H9 (cell line): ENCODE data around the gene KIF3B. TPM values are rescaled to one million over a fixed set of nuclear protein-coding genes. Genes with fewer than 3 reads are reported as not detected.
"Not testable (repeated sequence)": the region's sequence is repeated elsewhere in the genome, so short reads cannot be mapped to it uniquely, and the experiment has no call there.

Source experiments
- DNase-seq: peaks from one replicate; pipeline ENCODE4 v3.0.0-alpha.2; 2017
- H2AFZ ChIP-seq: one replicate; pipeline ENCODE4 v1.6.1; 2013; ENCODE audit warnings: mild to moderate bottlenecking, low read length, control low read depth, moderate library complexity
- H2AK5ac ChIP-seq: 2 replicates; pipeline ENCODE4 v1.6.1; 2013; ENCODE audit warnings: low read length, control low read depth, mixed read lengths; ENCODE audit not compliant: insufficient read length
- H2BK120ac ChIP-seq: one replicate; pipeline ENCODE4 v1.6.1; 2013; ENCODE audit warnings: low read depth, mild to moderate bottlenecking, low read length, control low read depth, inconsistent platforms; ENCODE audit not compliant: poor library complexity, severe bottlenecking
- H2BK12ac ChIP-seq: 2 replicates; pipeline ENCODE4 v1.6.1; 2013; ENCODE audit warnings: low read length, control low read depth, mixed read lengths, low read depth; ENCODE audit not compliant: insufficient read length
- H2BK15ac ChIP-seq: 2 replicates; pipeline ENCODE4 v1.6.1; 2013; ENCODE audit warnings: low read depth, low read length, control low read depth
- H2BK20ac ChIP-seq: one replicate; pipeline ENCODE4 v1.6.1; 2013; ENCODE audit warnings: low read depth, mild to moderate bottlenecking, low read length, control low read depth, inconsistent platforms; ENCODE audit not compliant: poor library complexity, severe bottlenecking
- H2BK5ac ChIP-seq: 2 replicates; pipeline ENCODE4 v1.6.1; 2013; ENCODE audit warnings: low read length, control low read depth, mixed read lengths; ENCODE audit not compliant: insufficient read length
- H3K14ac ChIP-seq: 2 replicates; pipeline ENCODE4 v1.6.1; 2013; ENCODE audit warnings: low read length, control low read depth; ENCODE audit not compliant: insufficient read depth
- H3K18ac ChIP-seq: 2 replicates; pipeline ENCODE4 v1.6.1; 2013; ENCODE audit warnings: low read depth, mild to moderate bottlenecking, mixed read lengths, low read length, control low read depth; ENCODE audit not compliant: insufficient read length
- H3K23ac ChIP-seq: 2 replicates; pipeline ENCODE4 v1.6.1; 2013; ENCODE audit warnings: low read length, control low read depth, mixed read lengths, low read depth; ENCODE audit not compliant: insufficient read length
- H3K23me2 ChIP-seq: 2 replicates; pipeline ENCODE4 v1.6.1; 2013; ENCODE audit warnings: low read depth, mild to moderate bottlenecking, mixed read lengths, low read length, control low read depth; ENCODE audit not compliant: insufficient read length, poor library complexity, severe bottlenecking
- H3K27ac ChIP-seq: 2 replicates; pipeline ENCODE4 v1.5.1; 2013; ENCODE audit warnings: low read length, control low read depth, mixed read lengths, low read depth; ENCODE audit not compliant: insufficient read length
- H3K27me3 ChIP-seq: 2 replicates; pipeline ENCODE4 v1.6.1; 2013; ENCODE audit warnings: low read length, control low read depth, inconsistent platforms; ENCODE audit not compliant: insufficient read depth
- H3K4ac ChIP-seq: 2 replicates; pipeline ENCODE4 v1.6.1; 2013; ENCODE audit warnings: low read depth, mild to moderate bottlenecking, control low read depth, inconsistent platforms, low read length, moderate library complexity
- H3K4me1 ChIP-seq: 2 replicates; pipeline ENCODE4 v1.6.1; 2013; ENCODE audit warnings: low read length, control low read depth, inconsistent platforms; ENCODE audit not compliant: insufficient read depth
- H3K4me2 ChIP-seq: 2 replicates; pipeline ENCODE4 v1.6.1; 2013; ENCODE audit warnings: low read length, control low read depth, mixed read lengths; ENCODE audit not compliant: insufficient read length, insufficient read depth
- H3K56ac ChIP-seq: 2 replicates; pipeline ENCODE4 v1.6.1; 2013; ENCODE audit warnings: low read depth, mild to moderate bottlenecking, mixed read lengths, low read length, control low read depth; ENCODE audit not compliant: insufficient read length
- H3K79me1 ChIP-seq: 2 replicates; pipeline ENCODE4 v1.6.1; 2013; ENCODE audit warnings: low read depth, mild to moderate bottlenecking, moderate library complexity, low read length, control low read depth, inconsistent platforms; ENCODE audit not compliant: insufficient read depth, poor library complexity, severe bottlenecking
- H3K79me2 ChIP-seq: 2 replicates; pipeline ENCODE4 v1.6.1; 2013; ENCODE audit warnings: low read length, control low read depth, inconsistent platforms; ENCODE audit not compliant: insufficient read depth
- H3K9ac ChIP-seq: 2 replicates; pipeline ENCODE4 v1.6.1; 2013; ENCODE audit warnings: low read length, control low read depth, mixed read lengths; ENCODE audit not compliant: insufficient read length; ENCODE audit errors: extremely low read depth
- H3K9me3 ChIP-seq: one replicate; pipeline ENCODE4 v1.6.1; 2013; ENCODE audit warnings: low read depth, low read length, inconsistent platforms; ENCODE audit not compliant: control insufficient read depth
- H3T11ph ChIP-seq: one replicate; pipeline ENCODE4 v1.6.1; 2013; ENCODE audit warnings: mild to moderate bottlenecking, low read length, control low read depth, inconsistent platforms
- H4K20me1 ChIP-seq: one replicate; pipeline ENCODE4 v1.6.1; 2013; ENCODE audit not compliant: control insufficient read depth, insufficient read length, insufficient read depth
- H4K5ac ChIP-seq: 2 replicates; pipeline ENCODE4 v1.6.1; 2013; ENCODE audit warnings: low read depth, mild to moderate bottlenecking, mixed read lengths, low read length, control low read depth; ENCODE audit not compliant: insufficient read length
- H4K8ac ChIP-seq: replicated peaks from 2 replicates; pipeline ENCODE4 v1.6.1; 2013; ENCODE audit warnings: low read length, control low read depth, mixed read lengths, low read depth; ENCODE audit not compliant: insufficient read length
- H4K91ac ChIP-seq: 2 replicates; pipeline ENCODE4 v1.6.1; 2013; ENCODE audit warnings: low read depth, mild to moderate bottlenecking, moderate library complexity, mixed read lengths, low read length, control low read depth; ENCODE audit not compliant: insufficient read length
- H3K27ac Mint-ChIP-seq, 3 experiments: 2 replicates in 2 of 3; 3 replicates in 1 of 3; pipeline ENCODE4 v1.8.0; 2020 to 2021; ENCODE audit warnings: mixed read lengths in 3 of 3, mild to moderate bottlenecking in 1 of 3, moderate library complexity in 1 of 3
- H3K27me3 Mint-ChIP-seq: 2 replicates; pipeline ENCODE4 v1.8.0; 2021; ENCODE audit warnings: low read depth, mild to moderate bottlenecking, moderate library complexity, mixed read lengths
- H3K36me3 Mint-ChIP-seq, 3 experiments: 2 replicates in 2 of 3; 3 replicates in 1 of 3; pipeline ENCODE4 v1.8.0; 2020 to 2021; ENCODE audit warnings: low read depth in 3 of 3, mixed read lengths in 3 of 3; ENCODE audit not compliant: insufficient read depth in 1 of 3
- H3K4me1 Mint-ChIP-seq, 2 experiments: 2 replicates each; pipeline ENCODE4 v1.8.0; 2020; ENCODE audit warnings: mixed read lengths in 2 of 2
- H3K4me3 Mint-ChIP-seq, 2 experiments: 2 replicates in 1 of 2; 3 replicates in 1 of 2; pipeline ENCODE4 v1.8.0; 2020 to 2021; ENCODE audit warnings: mild to moderate bottlenecking in 2 of 2, mixed read lengths in 2 of 2, moderate library complexity in 1 of 2
- H3K9me3 Mint-ChIP-seq, 2 experiments: 2 replicates in 1 of 2; 3 replicates in 1 of 2; pipeline ENCODE4 v1.8.0; 2020; ENCODE audit warnings: mild to moderate bottlenecking in 2 of 2, mixed read lengths in 2 of 2, moderate library complexity in 1 of 2
- WGBS: extraction: QIAGEN DNeasy Blood & Tissue Kit; methylation state at CpG from one replicate; pipeline ENCODE4 v1.1.7; 2013; ENCODE audit warnings: missing lambda C conversion rate, low lambda C conversion rate, mixed read lengths; ENCODE audit not compliant: insufficient read length; ENCODE audit errors: extremely low coverage; 5-methylcytosine and 5-hydroxymethylcytosine counted together
- total RNA-seq: library from RNA; stranded (reverse); gene quantifications from 2 replicates; pipeline ENCODE4 v1.2.1, GENCODE V29; 2021
- TF ChIP-seq, protein P1 (sequence below): fragments of 200-600 bp; sonication (generic); conservative IDR thresholded peaks from 3 replicates; pipeline ENCODE4 v1.8.0; 2021; ENCODE audit warnings: antibody characterized with exemption, mild to moderate bottlenecking

The KIF3B gene
- total RNA-seq, 1 experiment from 2014 or later = 29.7 TPM

- no peaks in the 10 kb centered on the region for H3K4me1 ChIP-seq
- no peak overlapping the region for H2BK12ac ChIP-seq
- no peak overlapping the region for H3K18ac ChIP-seq
- no peak for DNase-seq
- no peaks in the 10 kb centered on the region for H4K20me1 ChIP-seq
- H4K91ac ChIP-seq = no peak overlapping the region
- H3K27ac ChIP-seq = no peak overlapping the region
- H3K4me2 ChIP-seq = no peak overlapping the region
- H3T11ph ChIP-seq = no peak overlapping the region
- H3K4ac ChIP-seq = no peak overlapping the region
- Mint-ChIP-seq H3K9me3 (no peaks in the 10 kb centered on the region), H3K4me3 (no peak overlapping the region), H3K27me3 (no peaks in the 10 kb centered on the region), H3K4me1 (no peaks in the 10 kb centered on the region), H3K27ac (no peak overlapping the region; a peak in 1 of 7 replicates), H3K36me3 (no peaks in the 10 kb centered on the region)
- no peak overlapping the region for H4K5ac ChIP-seq
- no peak overlapping the region for H2BK120ac ChIP-seq
- no peak overlapping the region for H2BK5ac ChIP-seq
- no peak overlapping the region for H2AFZ ChIP-seq
- H3K9ac ChIP-seq = no peak overlapping the region
- H2BK20ac ChIP-seq = no peak overlapping the region
- WGBS = no CpG with 5 or more reads among the region's 11 CpGs
- H3K23ac ChIP-seq = no peak overlapping the region
- H4K8ac ChIP-seq = no peak overlapping the region
- TF ChIP-seq, protein P1, sequence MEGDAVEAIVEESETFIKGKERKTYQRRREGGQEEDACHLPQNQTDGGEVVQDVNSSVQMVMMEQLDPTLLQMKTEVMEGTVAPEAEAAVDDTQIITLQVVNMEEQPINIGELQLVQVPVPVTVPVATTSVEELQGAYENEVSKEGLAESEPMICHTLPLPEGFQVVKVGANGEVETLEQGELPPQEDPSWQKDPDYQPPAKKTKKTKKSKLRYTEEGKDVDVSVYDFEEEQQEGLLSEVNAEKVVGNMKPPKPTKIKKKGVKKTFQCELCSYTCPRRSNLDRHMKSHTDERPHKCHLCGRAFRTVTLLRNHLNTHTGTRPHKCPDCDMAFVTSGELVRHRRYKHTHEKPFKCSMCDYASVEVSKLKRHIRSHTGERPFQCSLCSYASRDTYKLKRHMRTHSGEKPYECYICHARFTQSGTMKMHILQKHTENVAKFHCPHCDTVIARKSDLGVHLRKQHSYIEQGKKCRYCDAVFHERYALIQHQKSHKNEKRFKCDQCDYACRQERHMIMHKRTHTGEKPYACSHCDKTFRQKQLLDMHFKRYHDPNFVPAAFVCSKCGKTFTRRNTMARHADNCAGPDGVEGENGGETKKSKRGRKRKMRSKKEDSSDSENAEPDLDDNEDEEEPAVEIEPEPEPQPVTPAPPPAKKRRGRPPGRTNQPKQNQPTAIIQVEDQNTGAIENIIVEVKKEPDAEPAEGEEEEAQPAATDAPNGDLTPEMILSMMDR = no peak
- H2BK15ac ChIP-seq = no peak overlapping the region
- H3K79me1 ChIP-seq = no peaks in the 10 kb centered on the region
- no peak overlapping the region for H3K14ac ChIP-seq
- no peak overlapping the region for H3K56ac ChIP-seq
- H2AK5ac ChIP-seq = no peak overlapping the region
- H3K23me2 ChIP-seq = no peaks in the 10 kb centered on the region
- no peaks in the 10 kb centered on the region for H3K9me3 ChIP-seq
- no peaks in the 10 kb centered on the region for H3K27me3 ChIP-seq
- no peaks in the 10 kb centered on the region for H3K79me2 ChIP-seq
These were observed 104.9 kb downstream of the KIF3B start for GRCh38 chr20:32382102-32382950.

- not testable (repeated sequence) for H2BK15ac ChIP-seq, H3K27ac Mint-ChIP-seq, H3K23me2 ChIP-seq, H3K4ac ChIP-seq, H3K9me3 Mint-ChIP-seq, H3K4me3 Mint-ChIP-seq, H3K27me3 Mint-ChIP-seq, H3K36me3 Mint-ChIP-seq, H4K8ac ChIP-seq, H3K79me1 ChIP-seq, DNase-seq, H3K27ac ChIP-seq, H4K5ac ChIP-seq, H3K18ac ChIP-seq, H2AFZ ChIP-seq, H2BK20ac ChIP-seq, H3K56ac ChIP-seq, H3K14ac ChIP-seq, H2AK5ac ChIP-seq, H3K27me3 ChIP-seq, H3K9me3 ChIP-seq, H4K91ac ChIP-seq, H3K79me2 ChIP-seq, H2BK12ac ChIP-seq, H3K4me1 Mint-ChIP-seq, H2BK120ac ChIP-seq, H3T11ph ChIP-seq, H3K4me1 ChIP-seq, H4K20me1 ChIP-seq, H3K9ac ChIP-seq, H2BK5ac ChIP-seq, H3K23ac ChIP-seq, H3K4me2 ChIP-seq
- WGBS = no CpG with 5 or more reads among the region's 9 CpGs
These were observed 106.0 kb downstream of the KIF3B start for GRCh38 chr20:32383441-32383840.
